Brain microvascular endothelial cell (primary cell): ENCODE measurements around the gene GRIK4.

Experiments
- DNase-seq: peaks from one replicate; pipeline ENCODE4 v3.0.0-alpha.2; 2020
- H3K27ac ChIP-seq: fragments of 250-450 bp; sonication (Bioruptor Pico); 2 replicates; pipeline ENCODE4 v1.5.1; 2020; ENCODE audit warnings: mild to moderate bottlenecking, moderate library complexity
- H3K27me3 ChIP-seq: fragments of 250-450 bp; sonication (Bioruptor Pico); replicated peaks from 2 replicates; pipeline ENCODE4 v1.5.1; 2020; ENCODE audit warnings: mild to moderate bottlenecking
- H3K36me3 ChIP-seq: fragments of 250-450 bp; sonication (Bioruptor Pico); replicated peaks from 2 replicates; pipeline ENCODE4 v1.5.1; 2020; ENCODE audit warnings: mild to moderate bottlenecking
- H3K4me3 ChIP-seq: 2 replicates; pipeline ENCODE4 v1.5.1; 2011; ENCODE audit warnings: low read depth, mild to moderate bottlenecking, control low read depth, low read length, moderate library complexity
- in situ Hi-C: cut with HindIII; loops from 2 replicates; pipeline ENCODE4 v1.10.0; 2017; ENCODE audit warnings: low sequenced_read_pairs, low pct_ligation_motif_present
- TF ChIP-seq, protein P1 (sequence below): IDR thresholded peaks from 2 replicates; pipeline ENCODE4 v1.5.1; 2011; ENCODE audit warnings: low read depth, mild to moderate bottlenecking, moderate library complexity, low read length, control low read depth, inconsistent platforms; ENCODE audit errors: missing control alignments

GRIK4 gene

DNA sequence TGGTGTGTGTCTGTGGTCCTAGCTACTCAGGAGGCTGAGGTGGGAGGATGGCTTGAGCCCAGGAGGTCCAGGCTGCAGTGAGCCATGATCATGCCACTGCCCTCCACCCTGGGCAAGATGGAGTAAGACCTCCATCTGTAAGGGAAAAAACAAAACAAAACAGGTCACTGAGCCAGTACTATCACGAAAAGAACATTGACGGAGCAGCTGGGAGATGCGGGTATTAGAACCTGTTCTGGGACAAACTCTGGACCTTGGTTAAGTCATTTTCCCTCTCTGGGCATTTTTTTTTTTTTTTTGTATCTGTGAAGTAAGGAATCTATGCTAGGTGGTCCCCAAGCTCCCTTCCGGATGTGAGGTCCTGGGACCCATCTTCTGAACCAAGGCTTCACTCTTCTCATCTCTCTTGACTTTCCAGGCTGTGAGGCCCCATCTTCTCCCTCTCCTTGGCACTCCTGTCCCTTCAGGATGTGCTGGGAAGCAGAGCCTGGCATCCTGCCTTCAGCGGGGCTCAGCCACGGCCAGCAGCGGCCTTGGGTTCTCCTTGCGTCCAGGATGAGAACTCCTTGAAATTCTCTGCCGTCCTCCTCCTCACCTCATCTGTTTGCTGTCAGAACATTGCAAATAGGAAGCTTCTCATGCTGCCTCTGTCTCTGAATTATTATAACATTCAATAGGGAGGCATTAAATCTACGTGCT lies 130.8 kb downstream of the GRIK4 start:
- Histone ChIP-seq H3K36me3 (no peaks in the 10 kb centered on the region), H3K27me3 (peaks cover 5% of the 10 kb centered on the region), H3K4me3 (no peak overlapping the region), H3K27ac (no peak overlapping the region)
- no peak for DNase-seq
- TF ChIP-seq, protein P1, sequence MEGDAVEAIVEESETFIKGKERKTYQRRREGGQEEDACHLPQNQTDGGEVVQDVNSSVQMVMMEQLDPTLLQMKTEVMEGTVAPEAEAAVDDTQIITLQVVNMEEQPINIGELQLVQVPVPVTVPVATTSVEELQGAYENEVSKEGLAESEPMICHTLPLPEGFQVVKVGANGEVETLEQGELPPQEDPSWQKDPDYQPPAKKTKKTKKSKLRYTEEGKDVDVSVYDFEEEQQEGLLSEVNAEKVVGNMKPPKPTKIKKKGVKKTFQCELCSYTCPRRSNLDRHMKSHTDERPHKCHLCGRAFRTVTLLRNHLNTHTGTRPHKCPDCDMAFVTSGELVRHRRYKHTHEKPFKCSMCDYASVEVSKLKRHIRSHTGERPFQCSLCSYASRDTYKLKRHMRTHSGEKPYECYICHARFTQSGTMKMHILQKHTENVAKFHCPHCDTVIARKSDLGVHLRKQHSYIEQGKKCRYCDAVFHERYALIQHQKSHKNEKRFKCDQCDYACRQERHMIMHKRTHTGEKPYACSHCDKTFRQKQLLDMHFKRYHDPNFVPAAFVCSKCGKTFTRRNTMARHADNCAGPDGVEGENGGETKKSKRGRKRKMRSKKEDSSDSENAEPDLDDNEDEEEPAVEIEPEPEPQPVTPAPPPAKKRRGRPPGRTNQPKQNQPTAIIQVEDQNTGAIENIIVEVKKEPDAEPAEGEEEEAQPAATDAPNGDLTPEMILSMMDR: no peak
- in situ Hi-C loops: no loop called here

DNA sequence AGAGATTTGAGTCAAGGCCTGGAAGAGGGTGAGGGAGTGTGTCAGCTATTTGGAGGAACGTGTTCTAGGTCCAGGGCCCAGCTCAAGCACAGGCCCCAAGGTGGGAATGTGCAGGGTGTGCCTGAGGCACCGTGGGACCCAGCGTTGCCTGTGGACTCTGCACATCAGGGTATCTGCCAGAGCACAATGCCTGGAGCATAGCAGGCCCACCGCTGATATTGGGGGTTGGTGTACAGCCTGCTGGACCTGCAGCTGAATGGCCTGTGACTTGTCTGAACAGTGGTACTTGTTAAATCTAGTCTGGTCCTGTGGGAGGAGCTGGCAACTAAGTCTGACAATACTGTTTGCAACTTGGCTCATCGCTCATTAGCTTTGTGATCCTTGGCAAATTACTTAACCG lies 131.7 kb downstream of the GRIK4 start:
- Histone ChIP-seq H3K36me3 (no peaks in the 10 kb centered on the region), H3K27ac (no peak overlapping the region), H3K4me3 (no peak overlapping the region), H3K27me3 (peaks cover 5% of the 10 kb centered on the region)
- DNase-seq: no peak
- TF ChIP-seq, protein P1: no peak
- in situ Hi-C loops: no loop called here

DNA sequence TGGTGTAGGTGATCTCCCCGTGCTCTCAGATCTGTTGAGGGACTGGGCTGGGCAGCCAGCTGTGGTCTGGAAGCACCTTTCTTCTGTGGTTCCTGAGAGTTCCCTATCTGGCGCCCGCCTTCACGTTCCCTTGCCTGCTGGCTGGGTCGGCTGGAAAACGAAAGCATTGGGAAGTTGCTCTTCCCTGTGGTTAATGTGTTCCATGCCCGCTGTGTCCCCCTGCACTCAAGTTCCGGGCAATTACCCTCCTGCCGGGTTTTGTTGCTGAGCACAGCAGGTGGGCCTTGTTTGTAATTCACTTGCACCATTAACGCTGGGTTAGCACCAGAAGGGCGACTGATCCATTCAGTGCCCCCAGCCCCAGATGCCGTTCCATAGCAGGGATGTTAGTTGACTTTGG lies 134.1 kb downstream of the GRIK4 start:
- Histone ChIP-seq H3K27me3 (peaks cover 5% of the 10 kb centered on the region), H3K36me3 (no peaks in the 10 kb centered on the region), H3K4me3 (no peak overlapping the region), H3K27ac (no peak overlapping the region)
- TF ChIP-seq, protein P1: no peak
- in situ Hi-C loops: no loop called here
- DNase-seq: no peak

DNA sequence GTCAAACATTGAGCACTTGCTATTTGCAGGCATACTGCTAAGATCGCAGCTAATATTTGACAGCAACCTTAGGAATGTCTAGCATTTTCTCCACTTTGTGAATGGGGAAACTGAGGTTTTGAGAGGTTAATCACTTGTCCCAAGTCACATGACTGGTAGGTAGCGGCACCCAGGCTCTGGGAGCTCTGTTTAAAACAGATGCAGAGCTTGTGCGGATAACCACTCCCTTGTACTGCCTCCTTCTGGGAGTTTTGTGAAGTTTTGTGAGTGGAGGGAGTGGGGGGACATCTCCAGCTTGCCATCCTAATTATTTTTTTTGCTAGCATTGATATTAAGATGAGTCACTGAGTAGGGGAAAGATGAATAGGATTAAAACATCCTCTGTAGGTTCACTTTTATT lies 134.7 kb downstream of the GRIK4 start:
- Histone ChIP-seq H3K27me3 (peaks cover 5% of the 10 kb centered on the region), H3K4me3 (no peak overlapping the region), H3K36me3 (no peaks in the 10 kb centered on the region), H3K27ac (no peak overlapping the region)
- DNase-seq: no peak
- in situ Hi-C loops: no loop called here
- TF ChIP-seq, protein P1: no peak

DNA sequence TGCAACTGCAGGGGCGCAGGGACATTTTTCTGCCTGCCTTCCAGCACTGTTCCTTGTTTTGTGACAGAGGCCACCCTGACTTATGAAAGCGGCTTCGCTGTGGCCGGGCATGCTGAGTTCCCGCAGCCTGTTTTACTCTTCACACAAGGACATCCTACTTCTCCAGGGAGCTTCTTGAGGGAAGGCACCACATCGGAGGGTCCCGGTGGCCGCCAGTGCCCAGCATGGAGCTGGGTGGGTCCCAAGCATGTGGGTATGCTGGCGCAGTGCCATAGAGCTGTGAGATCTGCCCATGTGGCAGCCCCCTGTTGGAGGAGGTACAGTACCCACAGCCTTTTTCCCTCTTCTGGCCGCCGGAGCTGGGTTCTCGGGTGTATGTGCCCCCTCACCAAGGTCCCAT lies 136.1 kb downstream of the GRIK4 start:
- Histone ChIP-seq H3K27ac (no peak overlapping the region), H3K27me3 (peaks cover 5% of the 10 kb centered on the region), H3K4me3 (no peak overlapping the region), H3K36me3 (no peaks in the 10 kb centered on the region)
- no peak for DNase-seq
- in situ Hi-C loops: no loop called here
- TF ChIP-seq, protein P1: no peak

DNA sequence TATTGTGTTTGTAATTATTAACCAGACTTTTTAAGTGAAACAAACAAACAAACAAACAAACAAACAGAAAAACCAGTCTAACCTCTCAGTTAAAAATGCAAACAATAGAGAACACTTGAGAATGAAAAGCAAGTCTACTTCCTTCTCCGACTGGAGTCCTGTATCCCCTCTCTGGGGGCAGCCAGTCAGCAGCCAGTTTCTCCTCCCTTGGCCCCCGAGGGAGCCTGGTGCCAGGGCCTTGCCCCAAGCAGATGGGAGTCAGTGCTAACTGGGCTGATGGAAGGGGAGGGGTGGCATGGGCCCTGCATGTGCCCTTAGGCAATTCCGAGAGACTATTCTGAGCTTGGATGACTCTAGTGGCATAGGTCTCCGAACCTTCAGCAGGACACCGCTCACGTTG lies 137.2 kb downstream of the GRIK4 start:
- Histone ChIP-seq H3K27ac (no peak overlapping the region), H3K27me3 (peaks cover 5% of the 10 kb centered on the region), H3K36me3 (no peaks in the 10 kb centered on the region), H3K4me3 (no peak overlapping the region)
- in situ Hi-C loops: no loop called here
- DNase-seq: no peak
- TF ChIP-seq, protein P1: no peak
